ENCODE results near the gene CDNF. TPM values are rescaled to one million over a fixed set of nuclear protein-coding genes. Genes with fewer than 3 reads are reported as not detected.

Gene CDNF
- total and polyA plus RNA-seq, 10 of the 15 experiments (the other 5 are each of a cell fraction or from before 2014, with no cell fraction given), result 0.08 to 1.9 (median 0.77) TPM

GRCh38 chr10:14826076-14826829 is 11.6 kb downstream of the CDNF start:
- ChIA-PET RAD21 (ENCODE audit: unreplicated experiment) (interaction anchor here (0.6 kb wide), 1 partner anchor 226 kb away, joined by 3 read pairs; no protein-coding TSS in a partner anchor), SMC1A (ENCODE audit: uncharacterized antibody, unreplicated experiment) (interaction anchor here (0.8 to 1.4 kb wide), 4 partner anchors 10 to 324 kb away, joined by 4 to 6 read pairs (median 4); partner anchors contain the start of gene CDNF), CTCF (interaction anchor here (0.6 to 1.4 kb wide), 5 partner anchors 12 to 288 kb away, joined by 3 to 5 read pairs (median 4); partner anchors contain the start of genes CDNF, HSPA14 and MSANTD7), POLR2A (no interaction called here)
- H3K4me2 ChIP-seq (ENCODE audit: control insufficient read depth, insufficient read depth), result no peak overlapping the region
- no TSS peak for BruUV-seq (replicated peaks)
- H3K27ac ChIP-seq (ENCODE audit: control insufficient read depth, insufficient read depth), result no peak overlapping the region
- H3K36me3 ChIP-seq (ENCODE audit: control insufficient read depth in 2 of 2, insufficient read depth in 2 of 2, low read length in 1 of 2), result no peaks in the 10 kb centered on the region
- H3K4me1 ChIP-seq (ENCODE audit: control insufficient read depth, insufficient read depth, low read length), result no peaks in the 10 kb centered on the region
- FAIRE-seq (no peak), ATAC-seq (no peak), DNase-seq (ENCODE audit: low read depth, low spot score) (no peak)
- no peak overlapping the region for H2AFZ ChIP-seq (ENCODE audit: control insufficient read depth, low read depth, low read length)
- H3K9ac ChIP-seq (ENCODE audit: control insufficient read depth, insufficient read depth, low read length), result no peak overlapping the region
- H4K20me1 ChIP-seq (ENCODE audit: control insufficient read depth, insufficient read depth), result no peaks in the 10 kb centered on the region
- intact Hi-C loops (cut with micrococcal nuclease; ENCODE audit: unreplicated experiment) (no loop called here), in situ Hi-C loops (cut with MboI) (loop anchor here (10.0 kb wide), 1 partner anchor 631 kb away; no protein-coding TSS in a partner anchor)
- TF ChIP-seq MTA2 (IDR thresholded peaks at IDR 0.05; ENCODE audit: low read depth) (0 out of 2 replicates have a peak, but pooled peaks have one; percentile 17), CREB1 (IDR thresholded peaks at IDR 0.05; ENCODE audit: low read depth) (no peak), RFX5 (IDR thresholded peaks at IDR 0.05; ENCODE audit: low read depth, low read length) (peak; percentile 57; the same call in 1 of the 2 replicates)
- no peaks in the 10 kb centered on the region for H3K79me2 ChIP-seq (ENCODE audit: control insufficient read depth, insufficient read depth, low read length)
- no peak overlapping the region for H3K4me3 ChIP-seq
- no peaks in the 10 kb centered on the region for H3K9me3 ChIP-seq (replicated peaks; ENCODE audit: control insufficient read depth, insufficient read depth, low read length)
- 0% methylated on average over 1 of the region's 1 CpG for WGBS (ENCODE audit: insufficient coverage, insufficient replicate concordance, low lambda C conversion rate, missing lambda C conversion rate)
- H3K27me3 ChIP-seq (replicated peaks in 1 of 2; ENCODE audit: control insufficient read depth in 2 of 2, insufficient read depth in 2 of 2, low read length in 1 of 2), result no peaks in the 10 kb centered on the region

- POLR2A ChIA-PET, result no interaction called here
- H3K9me3 ChIP-seq (replicated peaks; ENCODE audit: control insufficient read depth, insufficient read depth, low read length), result no peaks in the 10 kb centered on the region
- 52% methylated on average over 3 of the region's 3 CpGs for WGBS (ENCODE audit: insufficient coverage, insufficient replicate concordance, low lambda C conversion rate, missing lambda C conversion rate)
- RAD21 ChIA-PET (ENCODE audit: unreplicated experiment), result interaction anchor here (0.7 to 4.2 kb wide), 15 partner anchors 14 to 325 kb away, joined by 3 to 74 read pairs (median 6); partner anchors contain the start of genes CDNF, HSPA14 and MSANTD7
- no peak overlapping the region for H3K4me2 ChIP-seq (ENCODE audit: control insufficient read depth, insufficient read depth)
- no peak overlapping the region for H3K27ac ChIP-seq (ENCODE audit: control insufficient read depth, insufficient read depth)
- no peaks in the 10 kb centered on the region for H3K79me2 ChIP-seq (ENCODE audit: control insufficient read depth, insufficient read depth, low read length)
- no peaks in the 10 kb centered on the region for H3K36me3 ChIP-seq (ENCODE audit: control insufficient read depth in 2 of 2, insufficient read depth in 2 of 2, low read length in 1 of 2)
- TF ChIP-seq EED (IDR thresholded peaks at IDR 0.05; ENCODE audit: low read depth), result no peak
- TF ChIP-seq RAD21 (IDR thresholded peaks at IDR 0.05; ENCODE audit: insufficient read depth, low read depth, low read length), result no peak
- no peak for TF ChIP-seq YY1 (IDR thresholded peaks at IDR 0.05; ENCODE audit: low read depth, low read length)
- no peak for TF ChIP-seq HDGF (IDR thresholded peaks at IDR 0.05)
- TF ChIP-seq, protein P1, sequence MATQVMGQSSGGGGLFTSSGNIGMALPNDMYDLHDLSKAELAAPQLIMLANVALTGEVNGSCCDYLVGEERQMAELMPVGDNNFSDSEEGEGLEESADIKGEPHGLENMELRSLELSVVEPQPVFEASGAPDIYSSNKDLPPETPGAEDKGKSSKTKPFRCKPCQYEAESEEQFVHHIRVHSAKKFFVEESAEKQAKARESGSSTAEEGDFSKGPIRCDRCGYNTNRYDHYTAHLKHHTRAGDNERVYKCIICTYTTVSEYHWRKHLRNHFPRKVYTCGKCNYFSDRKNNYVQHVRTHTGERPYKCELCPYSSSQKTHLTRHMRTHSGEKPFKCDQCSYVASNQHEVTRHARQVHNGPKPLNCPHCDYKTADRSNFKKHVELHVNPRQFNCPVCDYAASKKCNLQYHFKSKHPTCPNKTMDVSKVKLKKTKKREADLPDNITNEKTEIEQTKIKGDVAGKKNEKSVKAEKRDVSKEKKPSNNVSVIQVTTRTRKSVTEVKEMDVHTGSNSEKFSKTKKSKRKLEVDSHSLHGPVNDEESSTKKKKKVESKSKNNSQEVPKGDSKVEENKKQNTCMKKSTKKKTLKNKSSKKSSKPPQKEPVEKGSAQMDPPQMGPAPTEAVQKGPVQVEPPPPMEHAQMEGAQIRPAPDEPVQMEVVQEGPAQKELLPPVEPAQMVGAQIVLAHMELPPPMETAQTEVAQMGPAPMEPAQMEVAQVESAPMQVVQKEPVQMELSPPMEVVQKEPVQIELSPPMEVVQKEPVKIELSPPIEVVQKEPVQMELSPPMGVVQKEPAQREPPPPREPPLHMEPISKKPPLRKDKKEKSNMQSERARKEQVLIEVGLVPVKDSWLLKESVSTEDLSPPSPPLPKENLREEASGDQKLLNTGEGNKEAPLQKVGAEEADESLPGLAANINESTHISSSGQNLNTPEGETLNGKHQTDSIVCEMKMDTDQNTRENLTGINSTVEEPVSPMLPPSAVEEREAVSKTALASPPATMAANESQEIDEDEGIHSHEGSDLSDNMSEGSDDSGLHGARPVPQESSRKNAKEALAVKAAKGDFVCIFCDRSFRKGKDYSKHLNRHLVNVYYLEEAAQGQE (IDR thresholded peaks at IDR 0.05; ENCODE audit: low read depth, low read length), result no peak
- SMC1A ChIA-PET (ENCODE audit: uncharacterized antibody, unreplicated experiment), result interaction anchor here (0.8 to 3.8 kb wide), 21 partner anchors 10 to 326 kb away, joined by 3 to 66 read pairs (median 7); partner anchors contain the start of genes CDNF, HSPA14 and MSANTD7
- in situ Hi-C loops (cut with MboI) (loop anchor here (5.0 to 10.0 kb wide), 2 partner anchors 322 to 629 kb away; no protein-coding TSS in a partner anchor), intact Hi-C loops (cut with micrococcal nuclease; ENCODE audit: unreplicated experiment) (loop anchor here (1.0 to 5.0 kb wide), 5 partner anchors 177 to 325 kb away; no protein-coding TSS in a partner anchor)
- DNase-seq (ENCODE audit: low read depth, low spot score) (no peak), FAIRE-seq (no peak), ATAC-seq (no peak)
- H4K20me1 ChIP-seq (ENCODE audit: control insufficient read depth, insufficient read depth), result no peaks in the 10 kb centered on the region
- no peaks in the 10 kb centered on the region for H3K27me3 ChIP-seq (replicated peaks in 1 of 2; ENCODE audit: control insufficient read depth in 2 of 2, insufficient read depth in 2 of 2, low read length in 1 of 2)
- CTCF ChIA-PET, result interaction anchor here (0.7 to 7.7 kb wide), 20 partner anchors 13 to 629 kb away, joined by 3 to 134 read pairs (median 6); partner anchors contain the start of genes CDNF, HSPA14, MEIG1 and MSANTD7
- H3K4me3 ChIP-seq, result no peak overlapping the region
- no TSS peak for BruUV-seq (replicated peaks)
- no peaks in the 10 kb centered on the region for H3K4me1 ChIP-seq (ENCODE audit: control insufficient read depth, insufficient read depth, low read length)
- no peak overlapping the region for H3K9ac ChIP-seq (ENCODE audit: control insufficient read depth, insufficient read depth, low read length)
- no peak overlapping the region for H2AFZ ChIP-seq (ENCODE audit: control insufficient read depth, low read depth, low read length)
Measured at GRCh38 chr10:14823966-14824365, 13.9 kb downstream of the CDNF start.
